NCI-H1092 (cell line): ENCODE results near the gene IGFALS.

Experiments
- DNase-seq: peaks from one replicate; lab custom pipeline; 2025; lab: John Stamatoyannopoulos, UW

IGFALS gene

DNA sequence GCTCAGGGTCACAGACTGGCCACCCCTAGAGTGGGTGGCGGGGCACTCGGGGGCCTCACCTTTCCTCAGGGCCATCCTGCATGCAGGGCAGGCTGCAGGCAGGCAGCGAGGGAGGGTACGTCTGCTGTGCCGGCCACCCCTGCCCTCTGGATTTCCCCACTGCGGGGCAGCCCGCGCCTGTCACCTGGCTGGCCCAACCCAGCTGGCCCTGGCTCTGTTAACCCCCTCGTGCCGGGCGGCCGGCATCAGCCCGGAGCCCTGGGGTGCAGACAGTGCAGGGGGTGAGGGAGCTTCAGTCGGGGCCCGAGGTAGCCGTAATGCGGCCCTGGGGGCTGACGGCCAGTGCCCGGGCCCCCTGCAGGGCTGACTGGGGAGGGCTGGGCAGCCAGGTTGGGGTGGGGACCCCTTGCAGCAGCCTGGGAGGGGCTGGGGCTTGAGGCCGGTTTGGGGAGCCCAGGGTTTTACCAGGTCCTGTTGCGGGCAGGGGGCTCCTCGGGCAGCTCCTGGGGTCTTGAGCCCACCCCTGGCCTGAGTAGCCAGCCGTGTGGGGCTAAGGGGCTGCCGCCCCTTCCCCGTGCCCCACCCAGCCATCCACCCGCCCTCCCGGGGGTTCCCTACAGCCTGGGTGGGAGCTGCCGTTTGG, at the start of gene IGFALS:
Gene IGFALS (minus strand): TSS at position 128 of the 643 bp plus-strand sequence. CDS start 53 bp downstream, at position 75.
- DNase-seq, result no peak

GRCh38 chr16:1839554-1839953, 46.0 kb upstream of the IGFALS start:
- DNase-seq, result no peak

DNA sequence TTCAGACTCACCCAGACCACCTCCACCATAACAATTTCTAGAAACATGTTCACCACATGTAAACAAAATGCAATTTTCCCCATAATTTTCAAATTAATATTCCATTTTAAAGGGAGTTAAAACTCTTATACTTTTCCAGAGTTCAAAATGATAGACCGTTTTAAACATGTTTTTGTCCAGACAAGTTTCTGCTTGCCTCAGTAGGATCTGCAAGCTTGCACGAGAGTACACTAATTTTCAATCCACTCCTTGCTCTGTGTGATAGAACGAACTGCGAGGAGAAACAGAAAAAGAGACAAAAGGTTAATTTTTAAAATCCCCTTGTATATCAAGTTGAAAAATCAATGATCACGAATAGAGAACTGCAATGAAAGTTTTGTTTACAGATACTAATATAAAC, 40.6 kb upstream of the IGFALS start:
- no peak for DNase-seq

GRCh38 chr16:1832838-1833454, 39.4 kb upstream of the IGFALS start:
- no peak for DNase-seq

DNA sequence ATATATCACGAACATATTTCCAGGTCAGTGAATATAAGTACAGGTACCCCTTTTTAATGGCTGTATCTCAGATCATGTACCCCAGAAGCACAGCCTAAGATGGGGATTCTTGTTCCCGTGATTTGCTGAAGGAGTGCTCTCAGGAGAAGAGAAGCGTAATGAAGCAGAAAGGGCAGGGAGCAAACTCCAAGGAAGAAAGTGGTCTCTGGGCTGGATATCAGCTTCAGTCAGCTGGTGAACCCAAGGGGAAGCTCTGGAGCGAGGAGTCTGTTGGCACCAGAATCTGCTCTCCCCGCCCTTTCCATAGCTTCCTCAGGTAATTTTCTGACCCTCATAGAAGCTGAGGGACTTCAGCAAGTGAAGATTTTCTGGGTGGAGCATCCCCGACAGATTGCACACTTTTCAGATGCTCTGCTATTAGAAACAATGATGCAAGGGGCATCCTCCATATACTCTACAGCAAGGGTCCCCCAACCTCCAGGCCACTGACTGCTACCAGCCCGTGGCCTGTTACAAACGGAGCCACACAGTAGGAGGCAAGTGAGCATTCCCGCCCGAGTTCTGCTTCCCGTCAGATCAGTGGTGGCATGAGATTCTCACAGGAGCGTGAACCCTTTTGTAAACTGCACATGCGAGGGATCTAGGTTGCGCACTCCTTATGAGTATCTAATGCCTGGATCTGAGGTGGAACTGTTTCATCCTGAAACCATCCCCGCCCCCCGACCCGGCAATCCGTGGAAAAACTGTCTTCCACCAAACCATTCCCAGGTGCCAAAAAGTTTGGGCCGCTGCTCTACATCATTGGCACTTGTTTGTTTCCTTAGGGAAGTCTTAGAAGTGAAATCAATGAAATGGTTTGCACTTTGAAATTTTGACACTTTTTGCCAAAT, 37.9 kb upstream of the IGFALS start:
- DNase-seq, result no peak

- no peak for DNase-seq
Measured at GRCh38 chr16:1830213-1830612, 36.7 kb upstream of the IGFALS start.

- no peak for DNase-seq
Measured at GRCh38 chr16:1828645-1829410, 35.3 kb upstream of the IGFALS start.

GRCh38 chr16:1826691-1827573, 33.4 kb upstream of the IGFALS start, which contains the start of the genes FAHD1 and HAGH:
Gene FAHD1, plus strand, starts transcription at chr16:1827206. Its CDS starts 33 bp downstream, at chr16:1827239.
Gene HAGH, minus strand, starts transcription at chr16:1826825. Its CDS starts 38 bp downstream, at chr16:1826787.
- DNase-seq, result peak; percentile 84

DNA sequence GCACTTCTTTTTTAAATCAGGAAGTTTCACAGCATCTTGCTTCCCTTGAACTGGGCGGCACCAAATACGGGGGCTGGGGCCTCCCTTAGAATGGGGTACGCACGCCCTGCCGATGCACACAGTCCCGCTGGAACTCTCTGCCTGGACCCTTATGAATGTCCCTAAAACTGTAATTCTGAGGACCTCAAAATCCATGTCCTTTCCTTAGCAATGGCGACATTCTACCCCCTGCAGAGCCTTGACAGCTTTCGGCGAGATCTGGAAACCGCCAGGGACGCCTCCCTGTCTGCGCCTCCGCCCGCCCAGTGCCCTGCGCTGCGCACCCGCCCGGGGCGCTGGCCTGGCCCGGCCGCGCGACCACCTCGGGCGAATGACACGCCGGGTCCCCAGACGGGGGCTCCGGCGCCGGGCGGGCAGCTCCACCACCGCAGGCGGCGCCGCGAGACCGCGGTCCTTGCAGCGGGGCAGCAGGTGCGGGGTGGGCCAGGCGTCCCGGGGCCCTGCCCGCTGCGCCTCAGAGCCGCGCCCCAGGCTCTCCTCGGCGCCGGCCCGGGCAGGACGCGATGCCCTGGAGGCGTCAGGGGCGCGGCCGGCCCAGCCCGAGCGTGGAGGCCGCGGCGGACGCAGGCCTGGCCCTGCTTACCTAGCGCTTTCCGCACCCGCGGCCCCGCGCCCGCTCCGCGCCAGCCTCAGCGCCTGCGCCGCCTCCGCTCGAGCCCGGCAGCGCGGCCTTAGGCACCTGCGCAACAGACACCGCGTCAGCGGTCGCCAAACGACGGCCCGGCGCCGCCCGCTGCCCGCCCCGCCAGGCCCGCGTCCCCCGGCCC, 32.6 kb upstream of the IGFALS start:
- DNase-seq, result peak; percentile 69

GRCh38 chr16:1825381-1825863, 31.9 kb upstream of the IGFALS start:
- DNase-seq, result no peak

DNA sequence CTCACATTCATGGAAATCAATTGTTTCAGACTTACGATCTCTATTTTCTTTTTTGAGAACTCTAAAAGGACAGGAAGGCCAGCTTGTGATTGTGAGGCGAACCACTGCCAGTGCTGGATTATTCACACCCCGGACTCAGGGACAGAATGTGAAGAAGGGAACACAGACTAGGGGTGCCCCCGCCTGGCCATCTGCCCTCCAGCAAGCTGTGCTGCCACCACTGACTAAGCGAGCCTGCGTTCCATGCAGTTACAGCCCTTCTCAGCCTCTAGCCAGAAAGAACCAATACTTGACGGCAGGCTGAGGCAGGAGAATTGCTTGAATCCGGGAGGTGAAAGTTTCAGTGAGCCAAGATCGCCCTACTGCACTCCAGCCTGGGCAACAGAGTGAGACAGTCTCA, 30.3 kb upstream of the IGFALS start:
- no peak for DNase-seq

GRCh38 chr16:1822801-1823200, 29.3 kb upstream of the IGFALS start:
- no peak for DNase-seq

DNA sequence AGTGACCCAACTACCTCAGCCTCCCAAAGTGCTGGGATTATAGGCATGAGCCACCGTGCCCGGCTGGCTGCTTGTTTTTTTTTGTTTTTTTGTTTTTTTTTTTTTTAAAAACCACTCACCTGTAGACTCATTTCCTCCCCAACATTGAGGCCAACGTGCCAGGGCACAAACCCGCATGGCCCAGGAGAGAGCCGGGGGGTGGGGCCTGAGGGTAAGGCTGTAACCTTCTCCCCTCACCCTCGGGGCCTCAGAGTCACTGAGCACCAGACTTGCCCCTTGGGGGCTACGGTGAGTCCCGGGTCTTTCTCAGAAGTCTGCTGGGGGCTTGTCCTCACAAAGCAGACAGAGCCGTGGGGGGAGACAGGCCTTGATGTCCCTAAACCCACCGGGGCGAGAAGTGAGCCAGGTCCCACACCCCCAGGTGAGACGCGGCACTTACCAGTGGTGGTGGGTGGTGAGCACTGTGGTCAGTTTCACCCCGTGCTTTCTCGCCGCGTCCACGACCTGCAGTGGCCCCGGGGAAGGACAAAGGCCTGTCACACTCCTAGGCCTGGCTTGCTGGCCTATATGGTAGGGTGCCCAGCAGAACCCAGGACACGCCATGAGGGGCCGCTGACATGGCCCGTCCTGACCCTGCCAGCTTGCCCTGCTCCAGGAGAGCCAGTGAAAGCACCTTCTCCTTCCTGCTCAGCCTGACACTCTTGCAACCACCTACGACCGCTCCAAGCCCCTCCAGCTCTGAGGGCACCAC, 28.5 kb upstream of the IGFALS start:
- DNase-seq, result no peak

GRCh38 chr16:1820946-1821290, 27.4 kb upstream of the IGFALS start:
- DNase-seq, result no peak

- DNase-seq, result no peak
Measured at GRCh38 chr16:1820096-1820945, 26.8 kb upstream of the IGFALS start.

DNA sequence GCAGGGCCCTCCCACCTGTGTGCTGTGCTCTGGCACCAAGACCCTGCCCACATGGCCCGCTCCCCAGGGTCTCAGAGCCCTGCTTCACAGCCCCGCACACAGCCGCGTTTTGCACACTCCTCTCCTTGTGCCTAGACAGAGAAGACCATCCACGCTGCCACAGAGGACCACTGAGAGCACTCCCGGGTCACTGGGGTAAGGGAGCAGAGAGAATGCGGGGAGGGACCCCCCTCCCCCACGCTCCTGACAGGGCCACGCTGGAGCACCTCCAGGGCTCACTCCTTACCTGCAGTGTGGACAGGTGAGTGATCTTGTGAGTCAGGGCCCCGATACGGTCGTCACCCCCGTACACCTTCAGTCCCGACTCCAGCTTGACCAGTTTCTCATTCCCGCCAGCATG, 26.1 kb upstream of the IGFALS start:
- DNase-seq, result no peak

GRCh38 chr16:1818873-1819525, 25.5 kb upstream of the IGFALS start:
- DNase-seq, result no peak
